Effector memory CD4-positive, alpha-beta T cell (primary cell): ENCODE data around the gene ATP11C.
"Not testable (repeated sequence)": the region's sequence is repeated elsewhere in the genome, so short reads cannot be mapped to it uniquely, and the experiment has no call there.

Experiments
- DNase-seq, 3 donors: peaks; one replicate each; pipeline ENCODE4 v3.0.0-alpha.2; 2020
- H3K27ac ChIP-seq: 2 replicates; pipeline ENCODE4 v1.7.0; 2013; ENCODE audit warnings: mild to moderate bottlenecking, low read length, moderate library complexity; ENCODE audit not compliant: insufficient read depth, poor library complexity, severe bottlenecking
- H3K27me3 ChIP-seq: replicated peaks from 2 replicates; pipeline ENCODE4 v1.7.0; 2013; ENCODE audit warnings: mild to moderate bottlenecking, low read length; ENCODE audit not compliant: insufficient read depth, control insufficient read depth, poor library complexity, severe bottlenecking
- H3K36me3 ChIP-seq: 2 replicates; pipeline ENCODE4 v1.7.0; 2013; ENCODE audit warnings: mild to moderate bottlenecking, low read length, moderate library complexity; ENCODE audit not compliant: control insufficient read depth, insufficient read depth
- H3K4me1 ChIP-seq: 2 replicates; pipeline ENCODE4 v1.7.0; 2013; ENCODE audit warnings: low read length, mild to moderate bottlenecking; ENCODE audit not compliant: control insufficient read depth, insufficient read depth, poor library complexity, severe bottlenecking
- H3K4me3 ChIP-seq: 2 replicates; pipeline ENCODE4 v1.7.0; 2013; ENCODE audit warnings: low read length, low read depth, mild to moderate bottlenecking; ENCODE audit not compliant: insufficient read depth, poor library complexity, severe bottlenecking
- H3K9me3 ChIP-seq: 2 replicates; pipeline ENCODE4 v1.7.0; 2013; ENCODE audit warnings: mild to moderate bottlenecking, low read length, moderate library complexity; ENCODE audit not compliant: control insufficient read depth

ATP11C gene

DNA sequence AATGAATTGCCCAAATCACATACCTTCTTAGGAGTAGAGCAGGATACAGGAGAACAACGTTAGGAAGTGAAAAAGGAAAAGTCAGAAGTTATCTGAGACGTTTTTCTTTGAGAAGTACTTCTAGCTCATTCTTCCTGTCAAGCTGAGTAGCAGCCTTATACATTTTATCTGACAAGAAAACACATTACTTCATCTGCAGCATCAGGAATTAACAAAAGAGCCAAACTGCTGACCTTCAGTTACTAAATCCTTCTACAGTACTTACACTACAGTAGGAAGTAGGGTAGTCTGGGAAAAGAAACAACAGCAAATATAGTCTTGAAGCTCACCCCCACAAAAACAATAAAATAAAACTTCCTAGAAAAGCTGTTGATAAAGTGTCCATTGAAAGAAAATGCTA is 57.0 kb downstream of the ATP11C start:
- no peak overlapping the region for H3K4me3 ChIP-seq
- H3K36me3 ChIP-seq = no peaks in the 10 kb centered on the region
- DNase-seq = no peak
- no peak overlapping the region for H3K27ac ChIP-seq
- H3K27me3 ChIP-seq = no peaks in the 10 kb centered on the region
- no peaks in the 10 kb centered on the region for H3K4me1 ChIP-seq
- H3K9me3 ChIP-seq = no peaks in the 10 kb centered on the region

DNA sequence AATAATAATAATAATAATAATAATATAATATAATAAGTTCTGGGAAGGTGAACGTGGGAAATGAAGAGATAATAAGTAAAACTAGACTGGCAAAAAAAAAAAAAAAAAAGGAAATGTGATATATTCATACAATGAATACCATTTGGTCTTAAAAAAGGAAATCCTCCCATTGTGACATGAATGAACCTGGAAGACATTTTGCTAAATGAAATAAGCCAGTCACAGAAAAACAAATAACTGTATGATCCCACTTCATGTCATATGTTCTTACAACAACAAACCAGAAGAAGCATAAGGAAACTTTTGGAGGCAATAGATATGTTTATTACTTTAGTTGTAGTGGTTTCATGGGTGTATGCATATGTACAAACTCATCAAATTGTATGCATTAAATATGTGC is 63.1 kb downstream of the ATP11C start:
- no peaks in the 10 kb centered on the region for H3K36me3 ChIP-seq
- no peaks in the 10 kb centered on the region for H3K4me1 ChIP-seq
- no peak overlapping the region for H3K27ac ChIP-seq
- no peaks in the 10 kb centered on the region for H3K9me3 ChIP-seq
- DNase-seq = no peak
- H3K27me3 ChIP-seq = no peaks in the 10 kb centered on the region
- no peak overlapping the region for H3K4me3 ChIP-seq

DNA sequence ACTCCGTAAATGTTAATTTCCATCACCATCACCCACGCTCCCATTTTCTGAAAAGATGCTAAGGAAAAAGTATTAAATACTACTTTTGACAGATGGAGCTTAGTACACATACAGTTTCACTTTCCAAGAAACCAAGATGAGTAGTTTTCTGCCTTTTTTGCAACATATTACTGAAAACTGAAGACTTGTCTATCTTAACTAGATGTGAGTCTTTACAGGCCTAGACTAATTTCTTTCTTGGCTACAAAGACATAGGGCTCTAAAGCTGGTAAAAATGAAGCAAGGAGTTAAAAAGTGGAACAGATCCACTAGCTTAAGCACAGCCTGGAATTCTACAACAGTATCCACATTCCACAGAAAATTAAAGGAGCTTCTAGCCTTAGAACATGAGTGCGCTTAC is 68.2 kb downstream of the ATP11C start:
- no peaks in the 10 kb centered on the region for H3K36me3 ChIP-seq
- no peaks in the 10 kb centered on the region for H3K9me3 ChIP-seq
- H3K4me3 ChIP-seq = no peak overlapping the region
- DNase-seq = no peak
- H3K4me1 ChIP-seq = no peaks in the 10 kb centered on the region
- no peaks in the 10 kb centered on the region for H3K27me3 ChIP-seq
- no peak overlapping the region for H3K27ac ChIP-seq

DNA sequence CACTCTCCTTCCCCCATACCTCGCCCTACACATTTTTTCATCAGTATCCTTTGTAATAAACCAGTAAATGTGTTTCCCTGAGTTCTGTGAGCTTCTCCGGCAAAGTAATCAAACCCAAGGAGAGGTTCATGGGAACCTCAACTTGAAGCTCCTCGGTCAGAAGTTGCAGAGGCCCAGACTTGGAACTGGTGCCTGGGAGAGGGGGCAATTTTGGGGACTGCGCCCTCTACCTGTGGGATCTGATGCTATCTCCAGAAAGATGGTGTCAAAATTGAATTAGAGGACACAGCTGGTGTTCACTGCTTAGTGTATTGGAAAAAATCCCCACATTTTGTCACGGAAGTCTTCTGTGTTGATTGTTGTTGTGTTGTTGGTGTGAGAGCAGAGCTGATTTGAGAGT is 70.6 kb downstream of the ATP11C start:
- Histone ChIP-seq H3K4me3 (no peak overlapping the region), H3K36me3 (no peaks in the 10 kb centered on the region), H3K27me3 (no peaks in the 10 kb centered on the region), H3K27ac (no peak overlapping the region), H3K4me1 (no peaks in the 10 kb centered on the region), H3K9me3 (no peaks in the 10 kb centered on the region)
- no peak for DNase-seq

DNA sequence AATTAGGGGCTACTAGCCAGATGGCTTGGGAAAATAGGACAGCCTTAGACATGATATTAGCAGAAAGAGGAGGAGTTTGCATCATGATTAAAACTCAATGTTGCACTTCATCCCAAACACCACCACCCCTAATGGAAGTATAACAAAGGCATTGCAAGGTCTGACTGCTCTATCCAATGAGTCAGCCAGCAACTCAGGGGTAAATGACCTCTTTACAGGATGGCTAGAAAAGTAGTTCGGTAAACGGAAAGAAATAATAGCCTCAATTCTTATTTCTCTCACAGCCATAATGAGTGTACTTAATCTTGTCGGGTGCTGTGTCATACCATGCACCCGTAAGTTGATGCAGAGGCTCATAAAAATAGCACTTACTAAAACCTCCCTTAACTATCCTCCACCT is 76.0 kb downstream of the ATP11C start:
- H3K4me1 ChIP-seq, H3K36me3 ChIP-seq, DNase-seq, H3K4me3 ChIP-seq, H3K27me3 ChIP-seq, H3K27ac ChIP-seq, H3K9me3 ChIP-seq: not testable (repeated sequence)

DNA sequence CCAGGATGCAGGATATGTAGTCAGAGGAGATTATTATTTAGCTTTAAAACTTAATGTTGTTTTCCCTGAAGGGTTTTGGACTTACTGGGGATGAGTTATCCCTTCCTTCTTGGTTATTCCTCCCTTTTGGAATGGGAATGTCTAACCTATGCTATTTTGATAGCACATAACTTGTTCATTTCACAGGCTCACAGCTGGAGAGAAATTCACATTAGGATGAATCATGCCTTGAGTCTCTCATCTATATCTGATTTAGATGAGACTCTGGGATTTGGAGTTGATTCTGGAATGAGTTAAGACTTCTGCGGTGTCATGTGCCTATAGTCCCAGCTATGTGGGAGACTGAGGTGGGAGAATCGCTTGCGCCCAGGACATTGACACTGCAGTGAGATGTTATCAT is 81.1 kb downstream of the ATP11C start:
- H3K9me3 ChIP-seq = no peaks in the 10 kb centered on the region
- DNase-seq = no peak
- no peaks in the 10 kb centered on the region for H3K4me1 ChIP-seq
- no peaks in the 10 kb centered on the region for H3K27me3 ChIP-seq
- no peaks in the 10 kb centered on the region for H3K36me3 ChIP-seq
- no peak overlapping the region for H3K4me3 ChIP-seq
- no peak overlapping the region for H3K27ac ChIP-seq

DNA sequence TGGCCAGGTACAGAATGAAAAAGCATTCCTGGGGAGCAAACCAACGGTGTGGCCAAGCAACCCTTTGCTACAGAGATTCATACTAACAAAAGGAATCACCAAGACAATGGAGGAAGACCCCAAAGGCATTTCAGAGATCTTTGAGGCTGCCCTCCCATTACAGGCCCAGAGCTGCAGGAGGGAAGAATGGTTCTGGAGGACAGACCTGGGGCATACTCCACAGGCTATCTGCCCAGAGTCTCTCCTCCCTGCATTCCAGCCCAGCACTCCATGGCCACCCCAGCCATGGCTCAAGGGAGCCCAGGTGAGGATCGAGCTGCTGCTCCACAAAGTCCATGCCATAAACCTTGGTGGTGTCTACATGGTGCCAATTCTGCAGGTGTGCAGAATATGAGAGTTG is 81.9 kb downstream of the ATP11C start:
- no peak overlapping the region for H3K27ac ChIP-seq
- H3K27me3 ChIP-seq = no peaks in the 10 kb centered on the region
- H3K4me1 ChIP-seq = no peaks in the 10 kb centered on the region
- DNase-seq = no peak
- no peaks in the 10 kb centered on the region for H3K36me3 ChIP-seq
- no peaks in the 10 kb centered on the region for H3K9me3 ChIP-seq
- H3K4me3 ChIP-seq = no peak overlapping the region

DNA sequence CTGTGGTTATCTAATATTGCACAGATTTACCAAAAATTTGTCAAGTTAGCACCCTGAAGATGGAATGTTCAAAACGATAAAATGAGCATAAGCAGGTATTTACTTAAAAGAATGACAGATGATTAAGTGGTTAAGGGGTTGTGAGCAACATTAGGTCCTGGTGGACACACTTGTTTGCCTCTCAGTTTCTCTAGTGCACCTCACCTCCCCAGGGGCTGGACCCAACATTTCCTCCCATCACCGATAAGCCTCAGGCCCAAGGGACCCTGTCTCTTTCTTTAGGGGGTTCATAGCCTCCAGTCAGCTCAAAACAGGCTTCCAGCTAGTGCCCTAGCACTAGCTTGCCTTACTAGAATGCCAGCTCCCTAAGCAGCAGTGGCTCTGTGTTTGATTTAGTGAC is 88.0 kb downstream of the ATP11C start:
- Histone ChIP-seq H3K4me3 (no peak overlapping the region), H3K27ac (no peak overlapping the region), H3K27me3 (no peaks in the 10 kb centered on the region), H3K36me3 (no peaks in the 10 kb centered on the region), H3K4me1 (no peaks in the 10 kb centered on the region), H3K9me3 (no peaks in the 10 kb centered on the region)
- no peak for DNase-seq

DNA sequence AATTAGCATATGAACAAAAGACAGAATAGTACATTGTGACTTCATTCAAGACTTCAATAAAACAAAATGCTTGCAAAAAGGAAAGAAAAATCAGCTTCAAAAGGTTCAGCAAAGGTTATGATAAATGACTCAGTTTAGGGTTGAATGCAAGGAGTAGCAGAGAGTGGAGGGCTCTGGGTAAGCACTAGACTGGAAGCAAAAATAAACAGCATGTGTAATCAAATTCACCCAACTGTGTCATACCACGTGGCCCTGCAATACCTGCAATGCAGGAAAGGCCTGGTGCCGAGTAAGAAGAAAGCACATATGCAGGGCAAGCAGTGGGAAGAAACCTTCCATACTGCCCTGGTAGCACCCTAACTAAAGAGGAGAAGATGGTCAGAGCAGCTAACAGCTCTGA is 88.7 kb downstream of the ATP11C start:
- H3K4me1 ChIP-seq = no peaks in the 10 kb centered on the region
- DNase-seq = no peak
- no peaks in the 10 kb centered on the region for H3K27me3 ChIP-seq
- H3K4me3 ChIP-seq = no peak overlapping the region
- H3K9me3 ChIP-seq = no peaks in the 10 kb centered on the region
- H3K27ac ChIP-seq = no peak overlapping the region
- H3K36me3 ChIP-seq = no peaks in the 10 kb centered on the region

DNA sequence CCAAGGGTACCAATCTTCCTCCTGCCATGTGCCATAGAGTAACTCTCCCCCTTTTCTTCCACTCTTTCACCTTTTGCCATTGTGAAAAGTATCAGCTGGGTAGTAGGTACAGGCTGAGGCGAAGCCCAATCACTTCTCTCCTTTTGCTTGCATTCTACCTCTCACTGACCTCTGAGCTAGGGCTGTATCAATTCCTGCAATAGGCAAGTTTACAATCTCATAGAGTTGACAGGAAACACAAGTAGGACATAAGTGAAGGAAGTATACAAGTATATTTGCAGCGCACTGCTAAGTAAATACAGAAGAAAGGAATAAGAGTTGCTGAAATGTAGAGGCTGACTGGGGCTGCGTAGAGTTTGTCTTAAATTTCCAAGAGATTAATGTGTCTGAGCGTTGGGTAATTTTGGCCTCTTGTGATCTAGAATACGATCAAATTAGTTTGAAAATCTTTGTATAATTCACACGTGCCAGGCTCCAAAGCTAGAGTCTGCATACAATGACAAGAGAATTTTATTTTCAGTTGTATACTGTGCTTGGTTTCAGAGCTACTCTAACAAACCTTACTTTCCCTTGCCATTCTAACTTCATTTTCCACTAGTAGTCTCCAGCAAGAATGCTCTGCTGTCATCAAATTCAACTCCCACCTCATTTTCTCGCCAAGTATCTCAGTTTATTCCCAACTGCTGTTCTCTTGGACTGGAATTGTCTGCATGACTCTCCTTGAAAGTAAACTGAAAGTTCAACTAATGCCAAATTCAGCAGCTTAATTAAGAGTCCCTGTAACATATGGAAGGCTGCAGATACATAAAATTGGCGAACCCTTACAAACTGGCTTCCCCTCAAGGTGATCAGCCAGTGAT is 90.3 kb downstream of the ATP11C start:
- Histone ChIP-seq H3K27me3 (no peaks in the 10 kb centered on the region), H3K4me3 (no peak overlapping the region)

More for the DNA sequence above, 90.3 kb downstream of the ATP11C start:
- no peak for DNase-seq
- Histone ChIP-seq H3K4me1 (no peaks in the 10 kb centered on the region), H3K27ac (no peak overlapping the region), H3K9me3 (no peaks in the 10 kb centered on the region), H3K36me3 (no peaks in the 10 kb centered on the region)
